ENCODE measurements around the gene IFITM1. TPM values are rescaled to one million over a fixed set of nuclear protein-coding genes. Genes with fewer than 3 reads are reported as not detected.

The IFITM1 gene
- polyA plus RNA-seq, 1 donor from 2014 or later = 0.35 TPM

- H3K4me3 ChIP-seq (ENCODE audit: low read length) = no peak overlapping the region
- H3K79me2 ChIP-seq (replicated peaks; ENCODE audit: insufficient read depth, low read length) = no peaks in the 10 kb centered on the region
- no peak overlapping the region for H3K9ac ChIP-seq (ENCODE audit: low read length)
- no peak for TF ChIP-seq SMC3 (conservative IDR thresholded peaks at IDR 0.05; ENCODE audit: poor library complexity)
- TF ChIP-seq EZH2 (IDR thresholded peaks at IDR 0.05; ENCODE audit: borderline replicate concordance, insufficient read depth, low read length, poor library complexity, severe bottlenecking) = no peak
- TF ChIP-seq MXI1 (conservative IDR thresholded peaks at IDR 0.05; ENCODE audit: poor library complexity, severe bottlenecking) = no peak
- TF ChIP-seq EP300 (conservative IDR thresholded peaks at IDR 0.05; ENCODE audit: poor library complexity, severe bottlenecking) = no peak
- no peak for TF ChIP-seq REST (IDR thresholded peaks at IDR 0.05; ENCODE audit: borderline replicate concordance)
- no peaks in the 10 kb centered on the region for H3F3A ChIP-seq (ENCODE audit: insufficient read depth, low read length, poor library complexity, severe bottlenecking)
- H3K27ac ChIP-seq (ENCODE audit: low read length) = no peak overlapping the region
- no peak overlapping the region for H3K4me2 ChIP-seq (ENCODE audit: low read length)
- no peak overlapping the region for H2AFZ ChIP-seq (ENCODE audit: low read depth, low read length)
- no peaks in the 10 kb centered on the region for H3K27me3 ChIP-seq (ENCODE audit: insufficient read depth, low read depth, low read length)
- no peaks in the 10 kb centered on the region for H3K9me2 ChIP-seq (ENCODE audit: insufficient read depth, low read length)
- H4K20me1 ChIP-seq (ENCODE audit: insufficient read depth) = no peaks in the 10 kb centered on the region
- H3K9me3 ChIP-seq (ENCODE audit: low read length) = no peaks in the 10 kb centered on the region
- no peaks in the 10 kb centered on the region for H3K36me3 ChIP-seq (ENCODE audit: insufficient read depth, low read length)
These were observed 34.5 kb upstream of the IFITM1 start for GRCh38 chr11:279040-279965.

DNA sequence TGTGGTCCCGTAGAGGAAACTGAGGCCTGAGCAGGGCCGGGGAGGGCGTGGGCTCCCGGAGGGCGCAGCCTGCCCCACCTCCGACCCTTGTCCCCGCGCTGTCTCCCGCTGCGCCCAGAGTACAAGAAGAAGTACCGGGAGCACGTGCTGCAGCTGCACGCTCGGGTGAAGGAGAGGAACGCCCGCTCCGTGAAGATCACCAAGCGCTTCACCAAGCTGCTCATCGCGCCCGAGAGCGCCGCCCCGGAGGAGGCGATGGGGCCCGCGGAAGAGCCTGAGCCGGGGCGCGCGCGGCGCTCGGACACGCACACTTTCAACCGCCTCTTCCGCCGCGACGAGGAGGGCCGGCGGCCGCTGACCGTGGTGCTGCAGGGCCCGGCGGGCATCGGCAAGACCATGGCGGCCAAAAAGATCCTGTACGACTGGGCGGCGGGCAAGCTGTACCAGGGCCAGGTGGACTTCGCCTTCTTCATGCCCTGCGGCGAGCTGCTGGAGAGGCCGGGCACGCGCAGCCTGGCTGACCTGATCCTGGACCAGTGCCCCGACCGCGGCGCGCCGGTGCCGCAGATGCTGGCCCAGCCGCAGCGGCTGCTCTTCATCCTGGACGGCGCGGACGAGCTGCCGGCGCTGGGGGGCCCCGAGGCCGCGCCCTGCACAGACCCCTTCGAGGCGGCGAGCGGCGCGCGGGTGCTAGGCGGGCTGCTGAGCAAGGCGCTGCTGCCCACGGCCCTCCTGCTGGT is 33.7 kb upstream of the IFITM1 start:
- Histone ChIP-seq H3K36me3 (ENCODE audit: insufficient read depth, low read length) (no peaks in the 10 kb centered on the region), H3K4me3 (ENCODE audit: low read length) (no peak overlapping the region), H3K9me3 (ENCODE audit: low read length) (no peaks in the 10 kb centered on the region), H3K4me2 (ENCODE audit: low read length) (no peak overlapping the region), H3K79me2 (replicated peaks; ENCODE audit: insufficient read depth, low read length) (no peaks in the 10 kb centered on the region), H3K27me3 (ENCODE audit: insufficient read depth, low read depth, low read length) (no peaks in the 10 kb centered on the region), H4K20me1 (ENCODE audit: insufficient read depth) (no peaks in the 10 kb centered on the region), H3K9ac (ENCODE audit: low read length) (no peak overlapping the region), H3K9me2 (ENCODE audit: insufficient read depth, low read length) (no peaks in the 10 kb centered on the region), H3F3A (ENCODE audit: insufficient read depth, low read length, poor library complexity, severe bottlenecking) (no peaks in the 10 kb centered on the region), H2AFZ (ENCODE audit: low read depth, low read length) (no peak overlapping the region), H3K27ac (ENCODE audit: low read length) (no peak overlapping the region)
- no peak for TF ChIP-seq POLR2AphosphoS5 (IDR thresholded peaks at IDR 0.05)
- TF ChIP-seq SMC3 (conservative IDR thresholded peaks at IDR 0.05; ENCODE audit: poor library complexity) = no peak
- no peak for TF ChIP-seq CTCF (IDR thresholded peaks at IDR 0.05; ENCODE audit: poor library complexity, severe bottlenecking)
- TF ChIP-seq REST (IDR thresholded peaks at IDR 0.05; ENCODE audit: borderline replicate concordance) = no peak

All from neural cell (in vitro differentiated cells).